ENCODE measurements around the gene NUTM2F.
"Not testable (repeated sequence)": the region's sequence is repeated elsewhere in the genome, so short reads cannot be mapped to it uniquely, and the experiment has no call there.

Gene NUTM2F

DNA sequence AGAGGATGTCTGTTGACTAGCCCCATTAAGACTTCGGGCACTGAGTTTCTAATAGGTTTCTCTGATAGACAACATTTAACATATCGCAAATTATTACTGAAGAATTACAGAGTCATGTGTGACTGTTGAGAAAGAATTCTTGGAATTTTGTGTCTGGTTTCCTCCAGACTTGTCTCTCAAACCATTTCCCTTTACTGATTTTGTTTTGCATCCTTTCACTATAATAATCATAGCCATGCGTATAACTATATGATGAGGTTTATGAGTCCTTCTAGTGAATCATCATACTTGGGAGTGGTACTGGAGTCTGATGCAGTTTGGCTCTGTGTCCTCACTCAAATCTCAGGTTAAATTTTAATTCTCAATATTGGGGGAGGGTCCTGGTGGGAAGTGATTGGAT, 42.3 kb downstream of the NUTM2F start:
- H3K4me1 ChIP-seq (ENCODE audit: control insufficient read depth in 5 of 5, insufficient read depth in 5 of 5, low read length in 5 of 5): peaks cover 0 to 4% (median 0%) of the 10 kb centered on the region in 5 donors
- H3K9ac ChIP-seq (ENCODE audit: low read length in 5 of 5): no peak overlapping the region
- H3K27me3 ChIP-seq (ENCODE audit: control insufficient read depth in 5 of 5, insufficient read depth in 4 of 5, low read length in 5 of 5): no peaks in the 10 kb centered on the region
- no peaks in the 10 kb centered on the region for H3K9me3 ChIP-seq (ENCODE audit: control insufficient read depth in 5 of 5, low read length in 5 of 5)
- H3K4me3 ChIP-seq (ENCODE audit: low read depth in 1 of 5, low read length in 5 of 5): no peak overlapping the region
- peaks cover 0 to 14% (median 4%) of the 10 kb centered on the region in 5 donors for H3K36me3 ChIP-seq (ENCODE audit: control insufficient read depth in 5 of 5, insufficient read depth in 5 of 5, low read length in 5 of 5)
- no peak overlapping the region for H3K27ac ChIP-seq (ENCODE audit: low read depth, low read length)

- no peaks in the 10 kb centered on the region for H3K4me1 ChIP-seq (ENCODE audit: control insufficient read depth in 5 of 5, insufficient read depth in 5 of 5, low read length in 5 of 5)
- H3K36me3 ChIP-seq (ENCODE audit: control insufficient read depth in 5 of 5, insufficient read depth in 5 of 5, low read length in 5 of 5): peaks cover 11 to 22% (median 17%) of the 10 kb centered on the region in 5 donors
- H3K9me3 ChIP-seq (ENCODE audit: control insufficient read depth in 5 of 5, low read length in 5 of 5): peaks cover 0 to 4% (median 0%) of the 10 kb centered on the region in 5 donors
- no peaks in the 10 kb centered on the region for H3K27me3 ChIP-seq (ENCODE audit: control insufficient read depth in 5 of 5, insufficient read depth in 4 of 5, low read length in 5 of 5)
- no peak overlapping the region for H3K27ac ChIP-seq (ENCODE audit: low read depth, low read length)
- H3K4me3 ChIP-seq (ENCODE audit: low read depth in 1 of 5, low read length in 5 of 5): no peak overlapping the region
- H3K9ac ChIP-seq (ENCODE audit: low read length in 5 of 5): no peak overlapping the region
These were observed 47.3 kb downstream of the NUTM2F start for GRCh38 chr9:94281101-94281500.

DNA sequence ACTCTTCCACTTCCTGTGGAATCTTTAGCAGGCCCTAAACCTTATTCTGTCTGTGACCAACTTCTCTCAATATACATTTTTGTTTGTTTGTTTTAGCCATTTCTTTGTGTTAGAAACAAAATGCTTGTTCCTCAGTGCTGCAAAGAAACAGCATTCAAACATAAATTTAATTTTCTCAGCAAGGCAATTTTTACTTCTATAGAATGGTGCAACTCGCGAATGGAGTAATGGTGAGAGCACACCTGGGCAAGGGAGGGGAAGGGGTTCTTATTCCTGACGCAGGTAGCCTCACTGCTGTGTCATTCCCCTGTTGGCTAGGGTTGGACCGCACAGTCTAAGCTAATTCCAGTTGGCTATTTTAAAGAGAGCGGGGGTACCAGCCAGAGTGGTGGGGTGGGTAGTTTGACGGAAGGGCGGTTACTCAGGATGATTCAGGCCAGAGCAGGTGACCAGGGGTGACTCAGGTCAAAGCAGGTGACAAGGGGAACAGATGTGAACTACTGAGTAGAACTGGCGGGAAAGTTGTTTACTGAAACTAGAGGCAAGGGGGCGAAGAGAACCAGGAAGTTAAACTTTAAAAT, 47.9 kb downstream of the NUTM2F start:
- no peak overlapping the region for H3K4me3 ChIP-seq (ENCODE audit: low read depth in 1 of 5, low read length in 5 of 5)
- peaks cover 0 to 4% (median 0%) of the 10 kb centered on the region in 5 donors for H3K9me3 ChIP-seq (ENCODE audit: control insufficient read depth in 5 of 5, low read length in 5 of 5)
- no peaks in the 10 kb centered on the region for H3K27me3 ChIP-seq (ENCODE audit: control insufficient read depth in 5 of 5, insufficient read depth in 4 of 5, low read length in 5 of 5)
- no peak overlapping the region for H3K27ac ChIP-seq (ENCODE audit: low read depth, low read length)
- no peaks in the 10 kb centered on the region for H3K4me1 ChIP-seq (ENCODE audit: control insufficient read depth in 5 of 5, insufficient read depth in 5 of 5, low read length in 5 of 5)
- peaks cover 11 to 22% (median 17%) of the 10 kb centered on the region in 5 donors for H3K36me3 ChIP-seq (ENCODE audit: control insufficient read depth in 5 of 5, insufficient read depth in 5 of 5, low read length in 5 of 5)
- no peak overlapping the region for H3K9ac ChIP-seq (ENCODE audit: low read length in 5 of 5)

DNA sequence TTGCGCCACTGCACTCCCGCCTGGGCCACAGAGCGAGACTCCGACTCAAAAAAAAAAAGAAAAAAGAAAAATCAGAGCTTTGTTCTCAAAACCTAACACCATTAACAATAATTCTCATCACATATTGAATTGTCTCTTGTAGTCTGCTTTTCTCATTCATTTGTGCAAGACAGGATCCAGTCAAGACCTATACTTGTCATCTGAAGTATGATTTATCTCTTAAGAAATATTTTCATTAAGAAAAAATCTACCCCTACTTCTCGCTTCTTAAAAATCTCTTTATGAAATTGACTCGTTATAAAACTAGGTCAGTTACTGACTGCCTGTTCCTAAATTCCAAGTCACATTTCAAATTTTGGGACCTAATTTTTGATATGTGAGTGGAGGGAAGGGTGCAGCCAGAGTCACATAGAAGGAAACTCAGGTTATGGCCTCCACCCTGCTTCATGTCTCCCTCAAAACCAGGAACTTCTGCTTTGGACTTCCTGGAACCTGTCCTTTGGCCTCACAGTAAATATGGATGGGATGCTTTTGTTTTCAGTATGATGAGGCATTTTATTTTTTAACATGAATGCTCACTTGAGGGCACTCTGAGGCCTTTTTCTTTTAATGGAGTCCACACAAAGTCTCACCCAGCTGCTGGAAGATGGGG, 50.4 kb downstream of the NUTM2F start:
- Histone ChIP-seq H3K27me3 (ENCODE audit: control insufficient read depth in 5 of 5, insufficient read depth in 4 of 5, low read length in 5 of 5) (no peaks in the 10 kb centered on the region), H3K4me3 (ENCODE audit: low read depth in 1 of 5, low read length in 5 of 5) (no peak overlapping the region), H3K9me3 (ENCODE audit: control insufficient read depth in 5 of 5, low read length in 5 of 5) (peaks cover 0 to 4% (median 0%) of the 10 kb centered on the region in 5 donors), H3K9ac (ENCODE audit: low read length in 5 of 5) (no peak overlapping the region), H3K36me3 (ENCODE audit: control insufficient read depth in 5 of 5, insufficient read depth in 5 of 5, low read length in 5 of 5) (peaks cover 11 to 22% (median 17%) of the 10 kb centered on the region in 5 donors), H3K27ac (ENCODE audit: low read depth, low read length) (no peak overlapping the region), H3K4me1 (ENCODE audit: control insufficient read depth in 5 of 5, insufficient read depth in 5 of 5, low read length in 5 of 5) (no peaks in the 10 kb centered on the region)

DNA sequence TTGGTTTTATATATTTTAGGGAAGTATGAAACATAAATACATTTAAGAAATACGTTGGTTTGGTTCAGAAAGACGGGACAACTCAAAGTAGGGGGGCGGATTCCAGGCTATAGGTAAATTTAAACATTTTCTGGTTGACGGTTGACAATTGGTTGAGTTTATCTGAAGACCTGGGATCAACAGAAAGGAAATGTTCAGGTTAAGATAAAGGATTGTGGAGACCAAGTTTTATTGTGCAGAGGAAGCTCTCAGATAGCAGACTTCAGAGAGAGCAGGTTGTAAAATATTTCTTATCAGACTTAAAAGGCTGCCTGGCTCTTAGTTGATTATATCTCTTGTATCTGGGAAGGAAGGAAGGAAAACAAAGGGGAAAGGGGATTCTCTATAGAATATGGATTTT, 51.4 kb downstream of the NUTM2F start:
- not testable (repeated sequence) for H3K9ac ChIP-seq (ENCODE audit: low read length in 5 of 5); H3K27ac ChIP-seq (ENCODE audit: low read depth, low read length)

DNA sequence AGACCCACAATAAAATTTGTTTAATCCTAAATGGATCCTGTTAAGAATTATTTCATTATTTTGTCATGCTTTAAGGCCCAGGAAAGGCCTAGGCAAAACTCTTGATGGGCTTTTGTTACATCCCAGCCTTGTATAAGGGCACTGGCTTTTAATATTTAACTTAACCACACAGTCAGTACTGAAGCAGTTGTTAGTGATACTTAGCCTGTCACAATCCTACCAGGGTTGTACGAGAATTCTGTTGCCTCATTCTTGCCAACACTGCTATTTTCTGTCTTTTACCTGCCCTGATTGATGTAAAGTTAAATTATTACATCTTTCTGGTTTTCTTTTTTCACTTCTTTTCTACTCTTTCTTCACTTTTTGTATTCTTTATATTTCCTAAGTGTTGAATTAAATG, 58.4 kb downstream of the NUTM2F start:
- no peak overlapping the region for H3K4me3 ChIP-seq (ENCODE audit: low read depth in 1 of 5, low read length in 5 of 5)
- peaks cover 0 to 9% (median 3%) of the 10 kb centered on the region in 5 donors for H3K9me3 ChIP-seq (ENCODE audit: control insufficient read depth in 5 of 5, low read length in 5 of 5)
- peaks cover 0 to 2% (median 0%) of the 10 kb centered on the region in 5 donors for H3K4me1 ChIP-seq (ENCODE audit: control insufficient read depth in 5 of 5, insufficient read depth in 5 of 5, low read length in 5 of 5)
- H3K27ac ChIP-seq (ENCODE audit: low read depth, low read length): no peak overlapping the region
- no peaks in the 10 kb centered on the region for H3K27me3 ChIP-seq (ENCODE audit: control insufficient read depth in 5 of 5, insufficient read depth in 4 of 5, low read length in 5 of 5)
- no peak overlapping the region for H3K9ac ChIP-seq (ENCODE audit: low read length in 5 of 5)
- no peaks in the 10 kb centered on the region for H3K36me3 ChIP-seq (ENCODE audit: control insufficient read depth in 5 of 5, insufficient read depth in 5 of 5, low read length in 5 of 5)

More for the DNA sequence above, 51.4 kb downstream of the NUTM2F start:
- H3K4me3 ChIP-seq (ENCODE audit: low read depth in 1 of 5, low read length in 5 of 5); H3K27me3 ChIP-seq (ENCODE audit: control insufficient read depth in 5 of 5, insufficient read depth in 4 of 5, low read length in 5 of 5); H3K9me3 ChIP-seq (ENCODE audit: control insufficient read depth in 5 of 5, low read length in 5 of 5); H3K4me1 ChIP-seq (ENCODE audit: control insufficient read depth in 5 of 5, insufficient read depth in 5 of 5, low read length in 5 of 5): not testable (repeated sequence)
- peaks cover 11 to 22% (median 17%) of the 10 kb centered on the region in 5 donors for H3K36me3 ChIP-seq (ENCODE audit: control insufficient read depth in 5 of 5, insufficient read depth in 5 of 5, low read length in 5 of 5)

DNA sequence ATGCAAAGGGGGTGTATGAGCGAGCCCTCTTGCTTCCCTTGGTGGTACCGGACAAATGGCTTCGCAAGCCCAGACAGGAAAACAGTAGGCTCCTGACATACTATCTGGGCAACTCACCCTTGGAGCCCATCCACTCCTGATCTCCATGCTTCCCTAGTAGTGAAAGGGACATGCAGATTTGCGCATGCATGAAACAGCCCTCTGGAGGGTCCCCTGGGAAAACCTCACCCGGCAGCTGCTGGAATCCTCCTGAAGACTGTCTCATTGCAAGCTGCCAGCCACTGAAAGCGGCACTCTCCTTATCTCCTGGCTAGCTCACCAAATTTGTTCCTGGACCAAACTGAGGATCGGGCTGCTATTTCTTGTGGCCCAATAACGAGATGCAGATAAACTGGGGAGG, 59.2 kb downstream of the NUTM2F start:
- Histone ChIP-seq H3K9ac (ENCODE audit: low read length in 5 of 5) (no peak overlapping the region), H3K4me3 (ENCODE audit: low read depth in 1 of 5, low read length in 5 of 5) (no peak overlapping the region), H3K27ac (ENCODE audit: low read depth, low read length) (no peak overlapping the region), H3K9me3 (ENCODE audit: control insufficient read depth in 5 of 5, low read length in 5 of 5) (peaks cover 0 to 9% (median 3%) of the 10 kb centered on the region in 5 donors), H3K27me3 (ENCODE audit: control insufficient read depth in 5 of 5, insufficient read depth in 4 of 5, low read length in 5 of 5) (no peaks in the 10 kb centered on the region), H3K4me1 (ENCODE audit: control insufficient read depth in 5 of 5, insufficient read depth in 5 of 5, low read length in 5 of 5) (peaks cover 0 to 2% (median 0%) of the 10 kb centered on the region in 5 donors), H3K36me3 (ENCODE audit: control insufficient read depth in 5 of 5, insufficient read depth in 5 of 5, low read length in 5 of 5) (no peaks in the 10 kb centered on the region)

Measured in subcutaneous abdominal adipose tissue (tissue), 5 donors.